Neural cell (in vitro differentiated cells): ENCODE results near the gene RALA. TPM values are rescaled to one million over a fixed set of nuclear protein-coding genes. Genes with fewer than 3 reads are reported as not detected.

Experiments
- H2AFZ ChIP-seq: fragments of 200-600, 300-800 bp; sonication (generic), shearing (Covaris generic); 2 replicates; pipeline ENCODE4 v1.6.0; 2014; ENCODE audit warnings: low read depth, mild to moderate bottlenecking, antibody characterized with exemption, low read length, moderate library complexity
- H3F3A ChIP-seq: fragments of 200-600 bp; shearing (Covaris generic); 2 replicates; pipeline ENCODE4 v1.6.1; 2016; ENCODE audit warnings: mild to moderate bottlenecking, moderate library complexity, mixed read lengths, antibody characterized with exemption, low read length; ENCODE audit not compliant: insufficient read depth, poor library complexity, severe bottlenecking
- H3K27ac ChIP-seq: fragments of 200-600, 300-800 bp; sonication (generic), shearing (Covaris generic); 2 replicates; pipeline ENCODE4 v1.5.1; 2014; ENCODE audit warnings: mild to moderate bottlenecking, low read length, moderate library complexity
- H3K27me3 ChIP-seq: fragments of 300-800, 200-600 bp; sonication (generic), shearing (Covaris generic); 2 replicates; pipeline ENCODE4 v1.6.0; 2014; ENCODE audit warnings: mild to moderate bottlenecking, low read depth, low read length, moderate library complexity; ENCODE audit not compliant: insufficient read depth
- H3K36me3 ChIP-seq: fragments of 300-800, 200-600 bp; sonication (generic), shearing (Covaris generic); 2 replicates; pipeline ENCODE4 v1.5.1; 2014; ENCODE audit warnings: mild to moderate bottlenecking, antibody characterized with exemption, low read length, moderate library complexity; ENCODE audit not compliant: insufficient read depth
- H3K4me2 ChIP-seq: fragments of 300-800, 200-600 bp; sonication (generic), shearing (Covaris generic); 2 replicates; pipeline ENCODE4 v1.6.0; 2014; ENCODE audit warnings: mild to moderate bottlenecking, low read length
- H3K4me3 ChIP-seq: fragments of 300-800, 200-600 bp; sonication (generic), shearing (Covaris generic); 2 replicates; pipeline ENCODE4 v1.5.1; 2014; ENCODE audit warnings: mild to moderate bottlenecking, low read length, moderate library complexity
- H3K79me2 ChIP-seq: fragments of 200-600 bp; shearing (Covaris generic); replicated peaks from 2 replicates; pipeline ENCODE4 v1.6.0; 2014; ENCODE audit warnings: mild to moderate bottlenecking, low read length, moderate library complexity; ENCODE audit not compliant: insufficient read depth
- H3K9ac ChIP-seq: fragments of 300-800, 200-600 bp; sonication (generic), shearing (Covaris generic); 2 replicates; pipeline ENCODE4 v1.6.1; 2016; ENCODE audit warnings: mild to moderate bottlenecking, low read length, mixed read lengths
- H3K9me2 ChIP-seq: fragments of 200-600 bp; shearing (Covaris generic); 2 replicates; pipeline ENCODE4 v1.6.1; 2016; ENCODE audit warnings: mild to moderate bottlenecking, low read length, mixed read lengths; ENCODE audit not compliant: insufficient read depth
- H3K9me3 ChIP-seq: fragments of 200-600, 300-800 bp; sonication (generic), shearing (Covaris generic); 2 replicates; pipeline ENCODE4 v1.6.1; 2016; ENCODE audit warnings: mild to moderate bottlenecking, mixed run types, low read length, moderate library complexity, mixed read lengths
- H4K20me1 ChIP-seq: fragments of 200-600 bp; shearing (Covaris generic); 2 replicates; pipeline ENCODE4 v1.6.1; 2016; ENCODE audit warnings: mild to moderate bottlenecking, mixed run types; ENCODE audit not compliant: insufficient read depth
- EP300 ChIP-seq: fragments of 450-650 bp; conservative IDR thresholded peaks from 2 replicates; pipeline ENCODE4 v1.6.1; 2014; ENCODE audit warnings: antibody characterized with exemption, mild to moderate bottlenecking, moderate library complexity; ENCODE audit not compliant: poor library complexity, severe bottlenecking
- EZH2 ChIP-seq: fragments of 200-600, 300-800 bp; shearing (Covaris generic), sonication (generic); IDR thresholded peaks from 2 replicates; pipeline ENCODE4 v1.6.1; 2014; ENCODE audit warnings: antibody characterized with exemption, low read length, borderline replicate concordance, mild to moderate bottlenecking; ENCODE audit not compliant: insufficient read depth, poor library complexity, severe bottlenecking
- MXI1 ChIP-seq: fragments of 450-650 bp; conservative IDR thresholded peaks from 2 replicates; pipeline ENCODE4 v1.6.1; 2014; ENCODE audit warnings: antibody characterized with exemption, mild to moderate bottlenecking; ENCODE audit not compliant: poor library complexity, severe bottlenecking
- POLR2AphosphoS5 ChIP-seq: IDR thresholded peaks from 2 replicates; pipeline ENCODE4 v1.6.1; 2012
- RAD21 ChIP-seq: fragments of 450-650 bp; conservative IDR thresholded peaks from 2 replicates; pipeline ENCODE4 v1.6.1; 2014; ENCODE audit warnings: antibody characterized with exemption, mild to moderate bottlenecking, moderate library complexity
- SMC3 ChIP-seq: fragments of 450-650 bp; conservative IDR thresholded peaks from 2 replicates; pipeline ENCODE4 v1.6.1; 2014; ENCODE audit warnings: antibody characterized with exemption, mild to moderate bottlenecking, moderate library complexity; ENCODE audit not compliant: poor library complexity
- TAF1 ChIP-seq: IDR thresholded peaks from 2 replicates; pipeline ENCODE4 v1.6.1; 2012; ENCODE audit warnings: low read depth
- polyA plus RNA-seq: library from polyadenylated mRNA; depleted of rRNA; stranded (reverse); fragments of >200 nt; gene quantifications from 2 replicates; pipeline ENCODE4 v1.2.3, GENCODE V29; 2014
- TF ChIP-seq, protein P1 (sequence below): fragments of 450-650 bp; IDR thresholded peaks from 2 replicates; pipeline ENCODE4 v1.5.1; 2014; ENCODE audit warnings: antibody characterized with exemption, mild to moderate bottlenecking, moderate library complexity; ENCODE audit not compliant: poor library complexity, severe bottlenecking
- TF ChIP-seq, protein P2 (sequence below): IDR thresholded peaks from 2 replicates; pipeline ENCODE4 v1.6.1; 2012; ENCODE audit warnings: borderline replicate concordance

The RALA gene
- polyA plus RNA-seq, 1 donor from 2014 or later: 36.2 TPM

DNA sequence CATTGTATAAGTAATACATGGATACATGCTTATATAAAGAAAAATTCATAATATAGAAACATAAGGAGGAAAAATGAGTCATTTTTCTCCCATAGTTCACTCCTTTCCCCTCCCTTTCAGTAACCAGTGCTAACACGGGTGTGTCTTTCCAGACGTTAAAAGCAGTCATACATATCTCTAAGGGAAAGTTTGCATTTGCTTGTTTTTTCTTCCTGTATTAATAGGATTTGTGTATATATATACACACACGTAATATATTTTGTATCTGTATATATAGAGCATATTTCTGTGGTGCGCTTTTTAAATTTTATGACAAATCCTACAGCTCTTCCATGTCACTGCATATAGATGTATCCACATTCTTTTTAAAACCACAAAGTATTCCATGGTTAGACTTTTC, 78.8 kb downstream of the RALA start:
- Histone ChIP-seq H3K9ac (no peak overlapping the region), H2AFZ (no peak overlapping the region), H3K36me3 (no peaks in the 10 kb centered on the region), H3F3A (no peaks in the 10 kb centered on the region), H3K4me3 (no peak overlapping the region), H4K20me1 (no peaks in the 10 kb centered on the region), H3K9me2 (no peaks in the 10 kb centered on the region), H3K27ac (no peak overlapping the region), H3K79me2 (no peaks in the 10 kb centered on the region), H3K9me3 (no peaks in the 10 kb centered on the region), H3K27me3 (no peaks in the 10 kb centered on the region), H3K4me2 (no peak overlapping the region)
- TF ChIP-seq, protein P1, sequence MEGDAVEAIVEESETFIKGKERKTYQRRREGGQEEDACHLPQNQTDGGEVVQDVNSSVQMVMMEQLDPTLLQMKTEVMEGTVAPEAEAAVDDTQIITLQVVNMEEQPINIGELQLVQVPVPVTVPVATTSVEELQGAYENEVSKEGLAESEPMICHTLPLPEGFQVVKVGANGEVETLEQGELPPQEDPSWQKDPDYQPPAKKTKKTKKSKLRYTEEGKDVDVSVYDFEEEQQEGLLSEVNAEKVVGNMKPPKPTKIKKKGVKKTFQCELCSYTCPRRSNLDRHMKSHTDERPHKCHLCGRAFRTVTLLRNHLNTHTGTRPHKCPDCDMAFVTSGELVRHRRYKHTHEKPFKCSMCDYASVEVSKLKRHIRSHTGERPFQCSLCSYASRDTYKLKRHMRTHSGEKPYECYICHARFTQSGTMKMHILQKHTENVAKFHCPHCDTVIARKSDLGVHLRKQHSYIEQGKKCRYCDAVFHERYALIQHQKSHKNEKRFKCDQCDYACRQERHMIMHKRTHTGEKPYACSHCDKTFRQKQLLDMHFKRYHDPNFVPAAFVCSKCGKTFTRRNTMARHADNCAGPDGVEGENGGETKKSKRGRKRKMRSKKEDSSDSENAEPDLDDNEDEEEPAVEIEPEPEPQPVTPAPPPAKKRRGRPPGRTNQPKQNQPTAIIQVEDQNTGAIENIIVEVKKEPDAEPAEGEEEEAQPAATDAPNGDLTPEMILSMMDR: no peak
- TF ChIP-seq, protein P2, sequence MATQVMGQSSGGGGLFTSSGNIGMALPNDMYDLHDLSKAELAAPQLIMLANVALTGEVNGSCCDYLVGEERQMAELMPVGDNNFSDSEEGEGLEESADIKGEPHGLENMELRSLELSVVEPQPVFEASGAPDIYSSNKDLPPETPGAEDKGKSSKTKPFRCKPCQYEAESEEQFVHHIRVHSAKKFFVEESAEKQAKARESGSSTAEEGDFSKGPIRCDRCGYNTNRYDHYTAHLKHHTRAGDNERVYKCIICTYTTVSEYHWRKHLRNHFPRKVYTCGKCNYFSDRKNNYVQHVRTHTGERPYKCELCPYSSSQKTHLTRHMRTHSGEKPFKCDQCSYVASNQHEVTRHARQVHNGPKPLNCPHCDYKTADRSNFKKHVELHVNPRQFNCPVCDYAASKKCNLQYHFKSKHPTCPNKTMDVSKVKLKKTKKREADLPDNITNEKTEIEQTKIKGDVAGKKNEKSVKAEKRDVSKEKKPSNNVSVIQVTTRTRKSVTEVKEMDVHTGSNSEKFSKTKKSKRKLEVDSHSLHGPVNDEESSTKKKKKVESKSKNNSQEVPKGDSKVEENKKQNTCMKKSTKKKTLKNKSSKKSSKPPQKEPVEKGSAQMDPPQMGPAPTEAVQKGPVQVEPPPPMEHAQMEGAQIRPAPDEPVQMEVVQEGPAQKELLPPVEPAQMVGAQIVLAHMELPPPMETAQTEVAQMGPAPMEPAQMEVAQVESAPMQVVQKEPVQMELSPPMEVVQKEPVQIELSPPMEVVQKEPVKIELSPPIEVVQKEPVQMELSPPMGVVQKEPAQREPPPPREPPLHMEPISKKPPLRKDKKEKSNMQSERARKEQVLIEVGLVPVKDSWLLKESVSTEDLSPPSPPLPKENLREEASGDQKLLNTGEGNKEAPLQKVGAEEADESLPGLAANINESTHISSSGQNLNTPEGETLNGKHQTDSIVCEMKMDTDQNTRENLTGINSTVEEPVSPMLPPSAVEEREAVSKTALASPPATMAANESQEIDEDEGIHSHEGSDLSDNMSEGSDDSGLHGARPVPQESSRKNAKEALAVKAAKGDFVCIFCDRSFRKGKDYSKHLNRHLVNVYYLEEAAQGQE: no peak
- TF ChIP-seq MXI1 (no peak), EZH2 (no peak), TAF1 (no peak), SMC3 (no peak), EP300 (no peak), POLR2AphosphoS5 (no peak), RAD21 (no peak)

DNA sequence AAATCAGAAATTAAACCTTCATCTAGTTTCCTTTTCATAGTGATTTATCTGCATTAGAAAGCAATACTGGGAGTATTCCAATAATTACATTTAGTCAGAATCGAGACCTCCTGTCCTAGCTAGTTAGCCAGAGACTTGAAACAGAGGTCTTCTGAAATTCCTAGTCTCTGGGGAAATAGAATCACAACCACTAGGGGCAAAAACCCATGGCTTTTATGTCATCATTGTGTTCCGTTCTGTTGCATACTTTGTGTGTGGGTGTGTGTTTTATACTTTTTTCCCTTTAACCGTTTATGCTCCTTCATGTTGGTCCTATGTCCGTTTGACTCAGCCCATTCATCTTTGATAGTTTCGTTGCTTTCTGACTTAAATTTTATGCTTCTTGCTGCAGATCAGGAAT, 79.8 kb downstream of the RALA start:
- no peak overlapping the region for H3K4me2 ChIP-seq
- no peak overlapping the region for H3K9ac ChIP-seq
- no peaks in the 10 kb centered on the region for H3K9me2 ChIP-seq
- no peaks in the 10 kb centered on the region for H4K20me1 ChIP-seq
- H3F3A ChIP-seq: no peaks in the 10 kb centered on the region
- H3K79me2 ChIP-seq: no peaks in the 10 kb centered on the region
- TF ChIP-seq, protein P2: no peak
- TF ChIP-seq, protein P1: peak; percentile 12
- H3K27me3 ChIP-seq: no peaks in the 10 kb centered on the region
- no peak overlapping the region for H2AFZ ChIP-seq
- no peak overlapping the region for H3K4me3 ChIP-seq
- no peaks in the 10 kb centered on the region for H3K9me3 ChIP-seq
- H3K27ac ChIP-seq: no peak overlapping the region
- peaks cover under 1% of the 10 kb centered on the region for H3K36me3 ChIP-seq
